ENCODE measurements around the gene SEMA7A.
"Not testable (repeated sequence)": the region's sequence is repeated elsewhere in the genome, so short reads cannot be mapped to it uniquely, and the experiment has no call there.

Gene SEMA7A

GRCh38 chr15:74433592-74434262 lies at the start of gene SEMA7A:
SEMA7A (minus strand) TSS chr15:74433958; CDS start chr15:74433918, 40 bp downstream.
- DNase-seq (ENCODE audit: low read depth in 2 of 2), result peak; percentile 39 to 47

- no peak for DNase-seq (ENCODE audit: low read depth in 2 of 2)
Measured at GRCh38 chr15:74482661-74483060, 48.9 kb upstream of the SEMA7A start.

GRCh38 chr15:74480364-74480763 lies 46.6 kb upstream of the SEMA7A start:
- not testable (repeated sequence) for DNase-seq (ENCODE audit: low read depth in 2 of 2)

- not testable (repeated sequence) for DNase-seq (ENCODE audit: low read depth in 2 of 2)
Measured at GRCh38 chr15:74471621-74472020, 37.9 kb upstream of the SEMA7A start.

- no peak for DNase-seq (ENCODE audit: low read depth in 2 of 2)
Measured at GRCh38 chr15:74470631-74471395, 37.1 kb upstream of the SEMA7A start.

GRCh38 chr15:74468341-74469032 lies 34.7 kb upstream of the SEMA7A start:
- no peak for DNase-seq (ENCODE audit: low read depth in 2 of 2)

GRCh38 chr15:74466570-74466969 lies 32.8 kb upstream of the SEMA7A start:
- DNase-seq (ENCODE audit: low read depth in 2 of 2), result no peak

GRCh38 chr15:74464897-74465296 lies 31.1 kb upstream of the SEMA7A start:
- no peak for DNase-seq (ENCODE audit: low read depth in 2 of 2)

GRCh38 chr15:74464216-74464615 lies 30.5 kb upstream of the SEMA7A start:
- no peak for DNase-seq (ENCODE audit: low read depth in 2 of 2)

GRCh38 chr15:74463634-74464033 lies 29.9 kb upstream of the SEMA7A start:
- no peak for DNase-seq (ENCODE audit: low read depth in 2 of 2)

- no peak for DNase-seq (ENCODE audit: low read depth in 2 of 2)
Measured at GRCh38 chr15:74461847-74462511, 28.2 kb upstream of the SEMA7A start.

GRCh38 chr15:74460871-74461846 lies 27.4 kb upstream of the SEMA7A start, which contains the start of gene UBL7:
UBL7 (minus strand) TSS chr15:74461160; CDS start chr15:74458867, 2,293 bp downstream.
- DNase-seq (ENCODE audit: low read depth in 2 of 2), result peak; percentile 84

- DNase-seq (ENCODE audit: low read depth in 2 of 2), result no peak
Measured at GRCh38 chr15:74460298-74460697, 26.5 kb upstream of the SEMA7A start.

- DNase-seq (ENCODE audit: low read depth in 2 of 2), result not testable (repeated sequence)
Measured at GRCh38 chr15:74459798-74460197, 26.0 kb upstream of the SEMA7A start.

GRCh38 chr15:74458473-74458872 lies 24.7 kb upstream of the SEMA7A start:
- DNase-seq (ENCODE audit: low read depth in 2 of 2), result no peak

- not testable (repeated sequence) for DNase-seq (ENCODE audit: low read depth in 2 of 2)
Measured at GRCh38 chr15:74457036-74457435, 23.3 kb upstream of the SEMA7A start.

- DNase-seq (ENCODE audit: low read depth in 2 of 2), result no peak
Measured at GRCh38 chr15:74454764-74455500, 21.2 kb upstream of the SEMA7A start.

- DNase-seq (ENCODE audit: low read depth in 2 of 2), result no peak
Measured at GRCh38 chr15:74453925-74454763, 20.4 kb upstream of the SEMA7A start.
